Aorta (tissue), 5 donors: Measurements from ENCODE around the gene DENND6B. TPM values are rescaled to one million over a fixed set of nuclear protein-coding genes. Genes with fewer than 3 reads are reported as not detected.

ENCODE experiments used
- ATAC-seq: fragments of 200-7000 bp; cut with Tn5 transposase; one replicate; pipeline ENCODE4 v1.9.1; 2022; ENCODE audit warnings: moderate library complexity; ENCODE audit not compliant: low FRiP score
- DNase-seq, 2 donors: peaks; one replicate each; pipeline ENCODE4 v3.0.0-alpha.2; 2020
- H3K27ac ChIP-seq, 2 donors: one replicate each; pipeline ENCODE4 v1.5.1; 2013; ENCODE audit warnings: low read length in 2 of 2, mild to moderate bottlenecking in 2 of 2, moderate library complexity in 2 of 2, control low read depth in 1 of 2, inconsistent platforms in 1 of 2, low read depth in 1 of 2
- H3K27me3 ChIP-seq, 2 donors: one replicate each; pipeline ENCODE4 v1.6.1; 2013; ENCODE audit warnings: control low read depth in 1 of 2, low read length in 1 of 2, mild to moderate bottlenecking in 1 of 2, moderate library complexity in 1 of 2; ENCODE audit not compliant: insufficient read depth in 2 of 2, control insufficient read depth in 1 of 2
- H3K36me3 ChIP-seq, 2 donors: one replicate each; pipeline ENCODE4 v1.6.1; 2013; ENCODE audit warnings: control low read depth in 1 of 2, low read length in 1 of 2, mild to moderate bottlenecking in 1 of 2; ENCODE audit not compliant: insufficient read depth in 2 of 2, control insufficient read depth in 1 of 2
- H3K4me1 ChIP-seq, 2 donors: one replicate each; pipeline ENCODE4 v1.6.1; 2013; ENCODE audit warnings: low read length in 2 of 2, control low read depth in 1 of 2, mild to moderate bottlenecking in 1 of 2, moderate library complexity in 1 of 2; ENCODE audit not compliant: insufficient read depth in 2 of 2, control insufficient read depth in 1 of 2
- H3K4me3 ChIP-seq, 2 donors: one replicate each; pipeline ENCODE4 v1.5.1; 2013; ENCODE audit warnings: low read length in 2 of 2, control low read depth in 1 of 2, mild to moderate bottlenecking in 1 of 2
- H3K9me3 ChIP-seq: one replicate; pipeline ENCODE4 v1.6.1; 2013; ENCODE audit warnings: mild to moderate bottlenecking, low read length; ENCODE audit not compliant: control insufficient read depth
- WGBS, 2 donors: extraction: QIAGEN DNeasy Blood & Tissue Kit; methylation state at CpG; one replicate each; pipeline ENCODE4 v1.1.7; 2013; 5-methylcytosine and 5-hydroxymethylcytosine counted together
- intact Hi-C, 2 donors: fragments of 100-400 bp; cut with DNase I; formaldehyde crosslinking; loops; one replicate each; pipeline versions ENCODE4 v1.14.2 to v1.15.0; 2022
- polyA plus RNA-seq, 2 donors: library from polyadenylated mRNA; stranded (reverse); fragments of 200-250 nt; gene quantifications; one replicate each; pipeline ENCODE4 v1.2.3, GENCODE V29; 2013
- total RNA-seq, 2 donors: library from RNA; stranded (reverse); fragmentation: NEBNext Ultra II Directional; extraction: Animal tissue kit (Norgen Biotek cat#: 25700); gene quantifications; one replicate each; pipeline ENCODE4 v1.2.1, GENCODE V29; 2021
- donor health status: healthy with polysubstance abuse.
- donor health status: Bipolar disorder and iron deficiency.
- donor health status: DM: no; HTN: no; CAD: no.
- donor health status: DM: no; HTN: no; CAD: no.
- donor health status: DM: yes; HTN: yes; CAD: no.

Gene DENND6B
- total and polyA plus RNA-seq, 4 donors = 0.25 to 7.5 (median 4.7) TPM

GRCh38 chr22:50313021-50313420, 13.8 kb downstream of the DENND6B start:
- Histone ChIP-seq H3K9me3 (no peaks in the 10 kb centered on the region), H3K4me1 (no peaks in the 10 kb centered on the region), H3K27ac (no peak overlapping the region), H3K27me3 (no peaks in the 10 kb centered on the region), H3K4me3 (no peak overlapping the region), H3K36me3 (no peaks in the 10 kb centered on the region)
- intact Hi-C loops = no loop called here
- DNase-seq (peak in 1 of 2 donors; percentile 48), ATAC-seq (no peak)
- WGBS, 2 donors = 82 to 84% methylated on average over 7 of the region's 7 CpGs

GRCh38 chr22:50312371-50312770, 14.4 kb downstream of the DENND6B start:
- H3K36me3 ChIP-seq = no peaks in the 10 kb centered on the region
- no peaks in the 10 kb centered on the region for H3K9me3 ChIP-seq
- no peak overlapping the region for H3K4me3 ChIP-seq
- 95 to 97% methylated on average over 12 of the region's 12 CpGs for WGBS, 2 donors
- intact Hi-C loops = no loop called here
- H3K27ac ChIP-seq = no peak overlapping the region
- ATAC-seq (no peak), DNase-seq (no peak)
- H3K27me3 ChIP-seq = no peaks in the 10 kb centered on the region
- H3K4me1 ChIP-seq = no peaks in the 10 kb centered on the region

GRCh38 chr22:50311606-50312351, 15.0 kb downstream of the DENND6B start:
- no peak overlapping the region for H3K27ac ChIP-seq
- ATAC-seq = no peak
- no peak for DNase-seq
- no peak overlapping the region for H3K4me3 ChIP-seq
- intact Hi-C loops = no loop called here
- no peaks in the 10 kb centered on the region for H3K4me1 ChIP-seq
- no peaks in the 10 kb centered on the region for H3K9me3 ChIP-seq
- no peaks in the 10 kb centered on the region for H3K36me3 ChIP-seq
- WGBS, 2 donors = 89 to 90% methylated on average over 23 of the region's 23 CpGs
- H3K27me3 ChIP-seq = no peaks in the 10 kb centered on the region

- Histone ChIP-seq H3K9me3 (no peaks in the 10 kb centered on the region), H3K4me1 (no peaks in the 10 kb centered on the region), H3K27ac (no peak overlapping the region), H3K36me3 (no peaks in the 10 kb centered on the region), H3K4me3 (no peak overlapping the region), H3K27me3 (no peaks in the 10 kb centered on the region)
- WGBS, 2 donors = 91 to 92% methylated on average over 16 of the region's 16 CpGs
- no peak for DNase-seq
- intact Hi-C loops = no loop called here
- ATAC-seq = no peak
Measured at GRCh38 chr22:50310949-50311444, 15.8 kb downstream of the DENND6B start.

DNA sequence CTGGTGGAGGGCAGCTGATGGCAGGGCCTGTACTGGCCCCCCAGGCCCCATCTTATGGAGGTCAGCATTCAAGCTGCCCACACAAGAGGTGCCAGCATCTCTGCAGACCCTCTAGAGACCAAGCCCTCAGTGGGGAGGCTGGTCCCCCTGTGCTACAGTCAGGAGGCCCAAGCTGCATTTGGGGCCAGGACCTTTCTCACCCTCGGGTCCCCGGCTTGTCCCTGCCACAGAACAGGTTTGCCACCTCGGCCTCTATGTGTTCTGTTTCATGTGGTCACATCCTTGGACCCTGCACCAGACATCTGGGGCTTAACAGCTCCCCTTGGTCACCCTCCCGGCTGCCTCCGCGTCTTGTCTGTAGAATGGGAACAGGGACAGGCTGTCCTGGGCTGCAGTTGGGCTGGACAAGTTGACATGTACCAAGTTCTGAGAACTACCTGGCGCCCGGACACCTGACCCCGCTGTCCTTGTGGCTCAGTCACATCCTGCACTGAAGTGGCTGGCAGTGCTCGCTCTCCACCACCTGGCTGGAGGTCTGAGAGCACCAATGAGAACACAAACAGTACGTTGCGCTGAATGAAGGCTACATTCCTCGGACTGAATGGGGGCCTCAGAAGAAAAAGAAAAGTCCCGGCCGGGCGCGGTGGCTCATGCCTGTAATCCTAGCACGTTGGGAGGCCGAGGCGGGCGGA, 16.6 kb downstream of the DENND6B start:
- intact Hi-C loops = no loop called here
- H3K36me3 ChIP-seq = no peaks in the 10 kb centered on the region
- no peaks in the 10 kb centered on the region for H3K4me1 ChIP-seq
- H3K4me3 ChIP-seq = no peak overlapping the region
- no peaks in the 10 kb centered on the region for H3K27me3 ChIP-seq
- ATAC-seq (no peak), DNase-seq (peak in 1 of 2 donors; percentile 73)
- WGBS, 2 donors = 93% methylated on average over 19 to 21 of the region's 21 CpGs
- H3K27ac ChIP-seq = no peak overlapping the region
- no peaks in the 10 kb centered on the region for H3K9me3 ChIP-seq

- no peak for DNase-seq
- Histone ChIP-seq H3K4me3 (no peak overlapping the region), H3K9me3 (no peaks in the 10 kb centered on the region), H3K27ac (no peak overlapping the region), H3K27me3 (no peaks in the 10 kb centered on the region), H3K36me3 (no peaks in the 10 kb centered on the region), H3K4me1 (no peaks in the 10 kb centered on the region)
- no peak for ATAC-seq
- intact Hi-C loops = no loop called here
- 81 to 82% methylated on average over 7 of the region's 7 CpGs for WGBS, 2 donors
Measured at GRCh38 chr22:50309601-50309991, 17.2 kb downstream of the DENND6B start.

- H3K4me1 ChIP-seq = peaks cover 0 to 4% of the 10 kb centered on the region in 2 donors
- 56 to 60% methylated on average over 9 of the region's 9 CpGs for WGBS, 2 donors
- H3K27ac ChIP-seq = no peak overlapping the region
- H3K36me3 ChIP-seq = no peaks in the 10 kb centered on the region
- ATAC-seq = no peak
- H3K27me3 ChIP-seq = no peaks in the 10 kb centered on the region
- intact Hi-C loops = no loop called here
- H3K4me3 ChIP-seq = no peak overlapping the region
- no peaks in the 10 kb centered on the region for H3K9me3 ChIP-seq
- no peak for DNase-seq
Measured at GRCh38 chr22:50308986-50309600, 17.7 kb downstream of the DENND6B start.

DNA sequence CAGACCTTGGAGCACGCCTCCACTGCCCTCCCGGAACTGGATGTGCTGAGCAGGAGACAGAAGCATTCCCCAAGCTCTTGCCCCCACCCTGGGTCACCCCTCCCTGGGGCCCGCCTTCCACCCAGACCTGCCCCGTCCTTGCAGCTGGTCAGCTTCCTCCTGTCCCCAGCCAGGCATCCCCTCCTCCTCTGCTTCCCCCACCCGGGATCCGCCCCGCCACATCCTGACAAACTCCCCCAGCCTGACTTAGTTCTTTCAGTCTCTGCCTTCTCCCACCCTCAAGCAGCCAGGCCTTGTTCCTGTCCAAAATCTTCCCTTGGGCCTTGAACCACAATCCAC, 18.2 kb downstream of the DENND6B start:
- Histone ChIP-seq H3K9me3 (no peaks in the 10 kb centered on the region), H3K4me3 (no peak overlapping the region), H3K4me1 (peaks cover 0 to 5% of the 10 kb centered on the region in 2 donors), H3K27ac (no peak overlapping the region), H3K27me3 (no peaks in the 10 kb centered on the region), H3K36me3 (no peaks in the 10 kb centered on the region)
- intact Hi-C loops = no loop called here
- 35 to 44% methylated on average over 7 of the region's 7 CpGs for WGBS, 2 donors
- ATAC-seq (peak; percentile 11), DNase-seq (peak in 1 of 2 donors; percentile 92)
